ENCODE results near the gene HMHB1. TPM values are rescaled to one million over a fixed set of nuclear protein-coding genes. Genes with fewer than 3 reads are reported as not detected.

Gene HMHB1
- total and polyA plus RNA-seq, 9 of the 15 experiments (the other 6 are each of a cell fraction or from before 2014, with no cell fraction given), result not detected

DNA sequence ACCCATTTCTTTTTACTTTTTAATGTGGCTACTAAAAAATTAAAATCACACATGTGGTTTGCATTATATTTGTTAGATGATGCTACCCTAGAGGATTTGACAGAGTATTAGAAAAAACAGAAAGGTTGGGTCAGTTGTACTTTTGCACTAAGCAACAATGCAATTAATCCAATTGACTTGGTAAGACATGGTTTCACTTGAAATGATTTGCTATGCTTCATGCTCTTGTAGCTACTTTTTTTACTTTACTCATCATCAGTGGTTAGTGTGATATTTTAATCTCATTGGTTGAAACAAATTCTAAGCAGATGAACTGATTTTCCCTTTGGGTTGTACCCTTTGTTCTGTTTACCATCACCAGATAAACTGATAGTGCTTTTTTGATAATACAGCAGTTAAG is 39.4 kb downstream of the HMHB1 start (continued):
- TF ChIP-seq ZFP1 (CRISPR knock-in tag; IDR thresholded peaks at IDR 0.05), result no peak

DNA sequence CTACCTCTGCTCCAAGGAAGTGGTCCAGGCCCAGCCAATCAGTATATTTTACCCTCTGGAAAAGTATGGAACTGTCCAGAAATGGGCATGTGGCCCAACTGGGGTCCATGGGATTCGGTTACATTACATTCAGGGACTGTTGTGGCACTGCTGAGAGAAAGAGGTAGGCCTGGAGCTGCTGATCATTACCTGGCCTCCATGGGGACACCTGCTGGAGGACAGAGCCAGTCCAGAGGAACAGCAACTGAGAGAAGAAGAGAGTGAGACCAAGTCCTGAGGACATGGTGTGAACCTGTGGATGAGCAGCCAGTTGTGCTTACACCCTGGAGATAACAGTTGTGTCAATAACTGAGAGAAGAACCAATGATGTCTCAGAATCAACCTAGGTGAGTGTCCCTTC is 48.2 kb downstream of the HMHB1 start:
- intact Hi-C loops (cut with micrococcal nuclease) (no loop called here), in situ Hi-C loops (cut with MboI) (no loop called here)
- Histone ChIP-seq H3K27me3 (ENCODE audit: control insufficient read depth in 2 of 2, insufficient read depth in 2 of 2, low read length in 2 of 2) (no peaks in the 10 kb centered on the region), H3K27ac (ENCODE audit: extremely low read depth, low read depth, low read length) (no peak overlapping the region), H3K9me3 (replicated peaks; ENCODE audit: control insufficient read depth, insufficient read depth, low read depth, low read length) (no peaks in the 10 kb centered on the region), H3K9ac (ENCODE audit: insufficient read depth in 1 of 2, low read depth in 2 of 2, low read length in 2 of 2) (no peak overlapping the region), H3K9me1 (ENCODE audit: control insufficient read depth, insufficient read depth, low read length) (no peaks in the 10 kb centered on the region), H3K4me2 (ENCODE audit: insufficient read depth, low read length) (no peak overlapping the region), H3K4me3 (no peak overlapping the region), H4K20me1 (replicated peaks; ENCODE audit: control insufficient read depth, insufficient read depth, low read length) (no peaks in the 10 kb centered on the region), H3K79me2 (ENCODE audit: control insufficient read depth, insufficient read depth, low read length) (no peaks in the 10 kb centered on the region), H3K4me1 (replicated peaks in 1 of 2; ENCODE audit: control insufficient read depth in 2 of 2, insufficient read depth in 2 of 2, low read length in 2 of 2) (no peaks in the 10 kb centered on the region), H3K36me3 (ENCODE audit: control insufficient read depth, insufficient read depth, low read length) (no peaks in the 10 kb centered on the region), H2AFZ (ENCODE audit: low read depth, low read length) (no peak overlapping the region)
- no TSS peak for BruUV-seq (replicated peaks)
- no peak for FAIRE-seq
- ChIA-PET CTCF (ENCODE audit: low intra/inter-chr PET ratio) (interaction anchor here (0.7 kb wide), 1 partner anchor 10 kb away, joined by 4 read pairs; no protein-coding TSS in a partner anchor), POLR2A (no interaction called here)
- TF ChIP-seq, protein P1, sequence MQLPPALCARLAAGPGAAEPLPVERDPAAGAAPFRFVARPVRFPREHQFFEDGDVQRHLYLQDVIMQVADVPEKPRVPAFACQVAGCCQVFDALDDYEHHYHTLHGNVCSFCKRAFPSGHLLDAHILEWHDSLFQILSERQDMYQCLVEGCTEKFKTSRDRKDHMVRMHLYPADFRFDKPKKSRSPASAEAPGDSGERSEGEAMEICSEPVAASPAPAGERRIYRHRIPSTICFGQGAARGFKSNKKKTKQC (CRISPR knock-in tag; IDR thresholded peaks at IDR 0.05), result no peak
- no peak for TF ChIP-seq PBX2 (CRISPR knock-in tag; IDR thresholded peaks at IDR 0.05; ENCODE audit: low read depth)
- TF ChIP-seq PBX2 (tag; conservative IDR thresholded peaks at IDR 0.05; ENCODE audit: low read depth), result no peak
- TF ChIP-seq RFX5 (IDR thresholded peaks at IDR 0.05; ENCODE audit: low read depth, low read length), result no peak
- no peak for TF ChIP-seq SNIP1 (IDR thresholded peaks at IDR 0.05; ENCODE audit: low read depth)
- TF ChIP-seq ZNF445 (CRISPR knock-in tag; IDR thresholded peaks at IDR 0.05; ENCODE audit: low read depth), result no peak
- no peak for TF ChIP-seq SIN3A (IDR thresholded peaks at IDR 0.05; ENCODE audit: borderline replicate concordance in 2 of 2, control insufficient read depth in 1 of 2, low read depth in 2 of 2, low read length in 2 of 2)
- no peak for TF ChIP-seq ZBED1 (IDR thresholded peaks at IDR 0.05)
- TF ChIP-seq RAD21 (CRISPR knock-in tag; conservative IDR thresholded peaks at IDR 0.05 in 1 of 2, IDR thresholded peaks at IDR 0.05 in 1 of 2), result 0 out of 4 replicates have a peak, but pooled peaks of 1 of the 2 experiments have one; percentile 7
- DNase-seq (ENCODE audit: extremely low read depth in 1 of 4, low spot score in 3 of 4), result no peak
- ATAC-seq, result peak; percentile 36; the same call in 1 of the 3 replicates
- 0% methylated on average over 1 of the region's 1 CpG for WGBS (ENCODE audit: insufficient coverage, low coverage, missing lambda C conversion rate)

Data from K562 (cell line).